ENCODE measurements around the gene VWA3B. TPM values are rescaled to one million over a fixed set of nuclear protein-coding genes. Genes with fewer than 3 reads are reported as not detected.
"Not testable (repeated sequence)": the region's sequence is repeated elsewhere in the genome, so short reads cannot be mapped to it uniquely, and the experiment has no call there.

VWA3B gene
- total RNA-seq, 1 donor from 2014 or later: 0.17 TPM

GRCh38 chr2:98040331-98040939, 46.5 kb upstream of the VWA3B start:
- H3K9me3 ChIP-seq: peaks cover 12% of the 10 kb centered on the region
- intact Hi-C loops (cut with DNase I): no loop called here
- no peaks in the 10 kb centered on the region for H3K36me3 ChIP-seq
- TF ChIP-seq CTCF (IDR thresholded peaks at IDR 0.05): no peak
- ATAC-seq: no peak
- DNase-seq: no peak
- no peak overlapping the region for H3K4me3 ChIP-seq
- no peaks in the 10 kb centered on the region for H3K27me3 ChIP-seq
- H3K4me1 ChIP-seq: no peaks in the 10 kb centered on the region
- H3K27ac ChIP-seq: no peak overlapping the region

- no peak for TF ChIP-seq CTCF (IDR thresholded peaks at IDR 0.05)
- Histone ChIP-seq H3K4me3 (no peak overlapping the region), H3K27ac (no peak overlapping the region), H3K4me1 (no peaks in the 10 kb centered on the region), H3K36me3 (no peaks in the 10 kb centered on the region), H3K9me3 (peaks cover 12% of the 10 kb centered on the region), H3K27me3 (no peaks in the 10 kb centered on the region)
- ATAC-seq (no peak), DNase-seq (no peak)
- intact Hi-C loops (cut with DNase I): no loop called here
Observed at GRCh38 chr2:98043101-98043500, 43.9 kb upstream of the VWA3B start.

- H3K4me3 ChIP-seq; ATAC-seq; intact Hi-C loops (cut with DNase I); H3K4me1 ChIP-seq; H3K27me3 ChIP-seq; H3K36me3 ChIP-seq; DNase-seq; H3K27ac ChIP-seq: not testable (repeated sequence)
- H3K9me3 ChIP-seq: peaks cover 12% of the 10 kb centered on the region
Observed at GRCh38 chr2:98044730-98045129, 42.2 kb upstream of the VWA3B start.

GRCh38 chr2:98050070-98050469, 36.9 kb upstream of the VWA3B start:
- H3K27ac ChIP-seq: no peak overlapping the region
- DNase-seq: no peak

GRCh38 chr2:98058191-98058975, 28.6 kb upstream of the VWA3B start:
- Histone ChIP-seq H3K27ac (no peak overlapping the region), H3K4me1 (no peaks in the 10 kb centered on the region), H3K36me3 (no peaks in the 10 kb centered on the region), H3K9me3 (no peaks in the 10 kb centered on the region), H3K27me3 (no peaks in the 10 kb centered on the region), H3K4me3 (no peak overlapping the region)
- intact Hi-C loops (cut with DNase I): no loop called here
- TF ChIP-seq CTCF (IDR thresholded peaks at IDR 0.05): no peak
- DNase-seq: no peak
- no peak for ATAC-seq

More at GRCh38 chr2:98050070-98050469, 36.9 kb upstream of the VWA3B start:
- Histone ChIP-seq H3K4me3 (no peak overlapping the region), H3K27me3 (no peaks in the 10 kb centered on the region), H3K4me1 (no peaks in the 10 kb centered on the region), H3K36me3 (no peaks in the 10 kb centered on the region), H3K9me3 (no peaks in the 10 kb centered on the region)
- ATAC-seq: no peak
- intact Hi-C loops (cut with DNase I): no loop called here
- no peak for TF ChIP-seq CTCF (IDR thresholded peaks at IDR 0.05)

- intact Hi-C loops (cut with DNase I): no loop called here
- DNase-seq (no peak), ATAC-seq (no peak)
- no peaks in the 10 kb centered on the region for H3K9me3 ChIP-seq
- no peak overlapping the region for H3K4me3 ChIP-seq
- H3K27me3 ChIP-seq: peaks cover 6% of the 10 kb centered on the region
- no peak overlapping the region for H3K27ac ChIP-seq
- no peak for TF ChIP-seq CTCF (IDR thresholded peaks at IDR 0.05)
- H3K36me3 ChIP-seq: no peaks in the 10 kb centered on the region
- no peaks in the 10 kb centered on the region for H3K4me1 ChIP-seq
Observed at GRCh38 chr2:98060277-98060676, 26.7 kb upstream of the VWA3B start.

Data from upper lobe of right lung (tissue), 1 donor.